Stimulated activated CD8-positive, alpha-beta memory T cell treated with anti-CD3 and anti-CD28 coated beads, Interleukin-15, amount 100 ng/mL, for 4 hours (primary cell): Measurements from ENCODE around the gene FYB2.

Experiments used
- DNase-seq, 2 donors: peaks; one replicate each; pipeline ENCODE4 v3.0.0-alpha.2; 2020; ENCODE audit warnings: low read depth in 2 of 2

FYB2 gene, protein sequence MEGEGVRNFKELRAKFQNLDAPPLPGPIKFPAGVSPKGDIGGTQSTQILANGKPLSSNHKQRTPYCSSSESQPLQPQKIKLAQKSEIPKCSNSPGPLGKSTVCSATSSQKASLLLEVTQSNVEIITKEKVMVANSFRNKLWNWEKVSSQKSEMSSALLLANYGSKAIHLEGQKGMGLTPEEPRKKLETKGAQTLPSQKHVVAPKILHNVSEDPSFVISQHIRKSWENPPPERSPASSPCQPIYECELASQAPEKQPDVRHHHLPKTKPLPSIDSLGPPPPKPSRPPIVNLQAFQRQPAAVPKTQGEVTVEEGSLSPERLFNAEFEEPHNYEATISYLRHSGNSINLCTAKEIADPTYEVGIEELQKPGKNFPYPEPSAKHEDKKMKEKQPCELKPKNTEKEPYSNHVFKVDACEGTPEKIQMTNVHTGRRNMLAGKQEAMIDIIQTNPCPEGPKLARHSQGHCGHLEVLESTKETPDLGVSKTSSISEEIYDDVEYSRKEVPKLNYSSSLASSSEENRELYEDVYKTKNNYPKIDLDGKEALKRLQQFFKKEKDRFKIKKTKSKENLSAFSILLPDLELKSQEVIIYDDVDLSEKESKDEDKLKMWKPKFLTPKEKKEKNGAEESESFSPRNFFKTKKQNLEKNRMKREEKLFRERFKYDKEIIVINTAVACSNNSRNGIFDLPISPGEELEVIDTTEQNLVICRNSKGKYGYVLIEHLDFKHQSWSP

DNA sequence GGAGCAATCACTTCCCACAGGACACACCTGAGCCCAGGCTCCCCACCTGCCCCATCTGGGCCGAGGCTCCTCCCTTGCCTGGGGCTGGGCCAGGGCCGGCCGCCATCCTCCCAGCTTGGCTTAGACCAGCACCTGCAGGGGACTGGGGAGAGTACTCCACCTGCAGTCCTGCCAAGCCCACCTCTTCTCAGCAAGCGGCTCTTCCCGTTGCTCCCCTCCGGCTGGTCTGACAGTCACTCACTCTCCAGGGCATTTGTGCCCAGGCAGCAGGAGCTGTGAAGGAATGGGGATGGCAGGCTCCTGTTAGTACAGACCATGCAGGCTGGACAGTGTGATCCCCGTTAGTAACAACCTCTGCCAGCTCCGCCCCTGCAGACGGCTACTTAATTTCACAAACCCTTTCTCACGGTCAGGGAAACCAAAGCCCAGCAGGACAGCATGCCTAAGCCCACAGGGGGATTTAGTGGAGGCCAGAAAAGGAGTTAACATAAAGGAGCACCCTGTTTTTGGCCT lies at the start of gene FYB2:
Gene FYB2, minus strand, starts transcription at position 18 of the 513 bp plus-strand sequence. CDS start 114 bp downstream, outside the sequence.
- DNase-seq: no peak

DNA sequence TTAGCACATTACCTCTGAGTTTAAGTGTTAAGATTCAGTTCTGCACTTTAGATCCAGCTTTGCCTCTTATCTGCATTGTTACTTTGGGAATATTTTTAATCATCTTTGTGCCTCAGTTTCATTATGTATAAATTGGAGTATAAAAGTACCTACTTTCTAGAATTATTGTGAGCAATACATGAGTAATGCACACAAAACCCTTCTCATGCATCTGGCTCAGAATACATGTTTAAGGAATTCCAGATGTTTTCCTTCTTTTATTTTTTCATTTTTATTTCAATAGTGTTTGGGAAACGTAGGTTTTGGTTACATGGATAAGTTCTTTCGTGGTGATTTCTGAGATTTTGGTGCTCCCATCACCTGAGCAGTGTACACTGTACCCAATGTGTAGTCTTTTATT lies 49.6 kb upstream of the FYB2 start:
- no peak for DNase-seq

DNA sequence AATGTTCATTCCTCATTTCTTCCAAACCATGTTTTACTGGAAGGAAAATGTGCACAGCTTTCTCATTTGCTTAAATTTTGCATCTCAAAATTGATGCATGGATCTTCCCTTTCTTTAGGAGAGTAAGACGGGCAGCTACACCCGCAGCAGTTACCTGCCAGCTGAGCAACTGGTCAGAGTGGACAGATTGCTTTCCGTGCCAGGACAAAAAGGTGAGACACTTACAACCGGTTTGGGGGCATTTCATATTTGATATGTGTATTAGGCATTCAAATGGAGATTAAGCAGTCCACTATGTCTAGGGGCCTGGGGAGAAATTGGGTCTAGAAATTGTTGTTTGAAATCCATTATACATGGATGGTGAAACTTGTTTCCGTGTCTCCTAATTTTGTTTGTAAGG lies 48.3 kb upstream of the FYB2 start:
- DNase-seq: no peak

DNA sequence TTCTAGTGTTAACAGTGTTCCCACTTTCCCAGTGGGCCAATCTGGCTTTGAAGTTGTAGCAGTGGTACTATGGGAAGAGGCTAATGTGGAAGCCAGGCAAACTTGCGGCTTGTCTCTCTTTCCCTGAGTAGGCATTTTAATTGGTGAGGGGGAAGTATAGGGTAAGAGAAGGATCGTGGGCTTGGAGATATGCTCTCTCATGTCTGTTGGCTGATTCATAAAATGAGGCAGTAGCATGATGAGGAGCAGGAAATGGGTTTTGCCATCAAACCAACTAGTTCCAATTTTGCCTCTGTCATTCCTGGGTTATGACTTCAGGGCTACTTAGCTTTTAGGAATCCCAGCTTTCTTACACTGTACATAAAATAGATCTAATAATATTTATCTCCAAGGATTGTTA lies 47.5 kb upstream of the FYB2 start:
- DNase-seq: no peak

DNA sequence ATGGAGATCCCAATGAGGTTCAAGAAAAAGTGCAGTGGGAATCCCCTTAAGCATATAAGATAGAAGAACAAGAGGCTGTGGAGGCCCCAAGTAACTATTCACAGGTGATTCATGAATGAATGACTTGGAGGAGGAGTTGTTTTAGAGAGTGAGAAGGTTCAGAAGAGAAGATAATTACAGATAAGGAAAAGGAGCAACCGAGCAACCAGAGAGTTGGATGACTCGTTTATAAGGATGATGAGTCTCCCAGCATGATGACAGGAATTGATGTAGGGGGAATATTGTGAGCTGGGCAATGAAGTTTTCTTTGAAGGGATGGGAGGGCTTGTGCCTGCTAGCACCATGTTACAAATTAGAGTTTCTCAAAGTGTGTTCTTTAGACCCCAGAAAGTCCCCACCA lies 45.2 kb upstream of the FYB2 start:
- DNase-seq: no peak

DNA sequence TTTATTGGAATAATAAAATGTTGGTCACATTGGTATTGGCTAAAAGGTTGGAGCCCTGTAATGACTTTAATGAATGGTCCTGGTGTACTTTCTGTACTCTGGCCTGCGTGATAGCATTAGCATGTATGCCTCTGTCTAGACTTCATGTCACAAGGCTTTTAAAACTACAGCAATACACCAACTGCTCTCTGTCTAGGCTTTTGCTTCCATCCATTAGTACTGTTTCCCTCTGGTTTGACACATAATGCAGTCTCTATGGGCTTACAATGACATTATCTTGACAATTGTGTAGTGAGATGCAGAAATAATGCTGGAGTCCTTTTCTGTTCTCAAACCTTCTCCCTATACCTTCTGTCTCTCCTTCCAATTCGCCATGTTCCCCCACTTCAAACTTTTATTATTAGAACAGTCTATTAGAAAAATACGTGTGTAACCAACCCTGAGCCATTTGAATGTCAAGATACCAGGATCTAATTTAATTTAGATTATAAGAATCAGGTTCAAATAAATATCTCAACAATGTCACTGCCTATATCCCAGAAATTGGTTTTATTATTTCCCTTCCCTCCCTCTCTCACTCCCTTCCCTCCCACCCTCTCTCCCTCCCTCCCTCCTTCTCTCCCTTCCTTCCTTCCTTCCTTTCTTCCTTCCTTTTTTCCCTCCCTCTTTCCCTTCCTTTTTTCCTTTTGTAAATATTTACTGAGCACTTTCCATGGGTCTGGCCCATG lies 44.2 kb upstream of the FYB2 start:
- DNase-seq: no peak

DNA sequence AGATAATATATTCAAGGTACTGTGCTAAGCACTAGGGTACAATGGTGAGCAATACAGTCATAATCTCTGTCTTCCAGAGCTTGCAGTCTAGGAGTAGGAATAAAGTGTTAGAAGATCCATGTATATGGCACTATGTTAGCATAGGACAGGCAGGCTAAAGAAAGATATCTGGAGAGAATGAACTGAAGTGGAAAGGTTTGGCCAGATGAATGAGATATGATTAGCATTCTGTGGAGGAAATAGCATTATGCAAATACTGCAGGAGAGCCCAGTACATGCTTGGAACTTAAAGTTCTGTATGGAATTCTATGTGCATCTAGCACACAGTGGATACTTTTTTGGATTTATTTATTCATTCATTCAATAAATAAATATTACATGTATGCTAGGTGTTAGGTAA lies 40.1 kb upstream of the FYB2 start:
- no peak for DNase-seq

DNA sequence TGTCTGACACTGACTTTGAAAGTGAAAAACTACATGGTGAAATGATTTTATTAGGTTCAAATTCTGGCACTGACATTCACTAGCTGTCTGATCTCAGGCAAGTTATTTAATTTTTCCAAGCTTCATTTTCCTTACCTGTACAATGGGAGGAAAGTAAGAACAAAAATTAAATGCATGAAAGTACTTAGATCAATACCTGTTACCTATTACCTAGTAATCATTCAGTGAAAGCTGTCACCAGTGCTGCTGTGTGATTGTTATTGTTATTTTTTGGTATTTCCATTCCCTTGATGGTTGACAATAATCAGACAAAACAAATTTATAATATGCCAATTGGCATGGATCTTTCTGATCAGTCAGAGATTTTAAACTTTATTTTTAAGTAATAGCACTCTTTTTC lies 37.0 kb upstream of the FYB2 start:
- DNase-seq: no peak

DNA sequence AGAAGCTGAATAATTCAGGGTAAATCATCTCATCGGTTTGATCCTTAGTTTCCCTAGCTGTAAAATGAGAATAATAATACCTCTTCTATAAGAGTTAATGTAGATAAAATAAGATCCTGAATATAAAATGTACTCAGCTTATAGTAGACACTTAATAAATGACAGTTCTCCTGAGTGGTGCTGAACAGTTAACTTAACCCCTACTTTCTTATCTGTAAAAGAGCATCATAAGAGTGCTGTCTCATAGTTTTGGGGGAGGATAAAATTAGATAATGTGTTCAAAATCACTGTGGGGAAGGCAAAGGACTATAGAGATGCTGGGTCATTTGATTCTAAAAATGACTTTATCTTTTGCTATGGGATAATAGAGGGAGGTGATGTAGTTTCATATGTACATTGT lies 36.0 kb upstream of the FYB2 start:
- DNase-seq: no peak

DNA sequence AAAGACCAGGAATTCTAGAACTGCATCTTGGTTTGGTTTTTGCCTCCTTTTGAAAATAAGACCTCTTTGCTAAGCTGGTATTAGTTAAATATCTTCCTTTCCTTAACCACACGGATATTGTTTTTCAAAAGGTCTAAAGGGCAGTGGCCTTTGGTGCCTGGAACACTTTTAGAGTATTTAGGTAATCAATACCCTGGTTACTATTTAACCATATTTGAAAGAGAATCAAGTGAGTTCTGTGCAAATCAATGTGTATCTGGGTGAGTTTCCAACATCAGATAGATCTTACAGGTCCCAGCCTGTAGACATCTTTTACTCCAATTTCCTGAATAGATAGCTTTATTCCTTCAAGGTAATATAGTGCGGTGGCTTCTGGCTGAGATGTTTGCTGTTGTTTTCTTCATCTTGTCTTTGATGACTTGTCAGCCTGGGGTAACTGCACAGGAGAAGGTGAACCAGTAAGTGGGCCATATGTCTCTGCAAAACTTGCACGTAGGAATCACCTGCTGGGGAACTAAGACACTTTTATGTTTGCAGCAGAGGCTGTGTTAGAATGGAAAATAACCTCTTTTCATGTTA lies 35.4 kb upstream of the FYB2 start, which contains the start of gene C8A:
Gene C8A, plus strand, starts transcription at position 277 of the 579 bp plus-strand sequence. Its CDS starts 105 bp downstream, at position 382.
- no peak for DNase-seq

DNA sequence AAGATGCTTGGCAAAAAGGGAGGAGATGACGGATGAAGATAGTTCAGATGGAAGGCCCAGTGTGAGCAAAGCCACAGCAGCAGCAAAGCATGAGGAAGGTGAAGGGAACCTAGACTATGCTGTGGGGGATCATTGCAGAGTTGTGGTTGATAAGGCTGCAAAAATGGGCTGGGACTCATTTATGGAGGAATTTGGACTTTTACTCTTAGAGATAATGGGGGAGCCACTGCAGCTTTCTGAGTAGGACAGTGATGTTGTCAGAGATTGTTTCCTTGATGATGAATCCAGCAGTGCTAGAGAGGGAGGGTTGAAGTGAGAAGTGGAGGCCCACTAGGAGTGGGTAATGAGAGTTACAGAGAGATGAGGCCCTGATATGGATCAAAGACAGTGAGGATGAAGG lies 33.3 kb upstream of the FYB2 start:
- no peak for DNase-seq

DNA sequence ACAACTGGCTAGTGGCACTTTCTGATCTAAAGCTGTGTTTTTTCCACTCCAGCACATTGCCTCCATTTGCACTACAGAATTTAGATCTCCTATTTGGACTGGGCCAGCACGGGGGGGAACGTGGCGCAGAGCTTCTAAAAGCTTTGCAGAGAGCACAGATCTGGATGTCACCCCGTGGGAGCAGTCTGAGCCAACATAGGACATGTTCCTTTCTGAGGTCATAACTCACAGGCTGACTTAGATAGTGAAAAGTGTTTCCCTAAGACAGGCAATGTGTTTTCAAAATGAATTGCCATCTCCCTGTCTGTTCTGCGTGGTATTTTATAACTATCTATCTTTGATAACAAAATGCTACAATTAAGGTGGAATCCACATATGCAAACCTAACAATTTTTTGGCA lies 31.7 kb upstream of the FYB2 start:
- no peak for DNase-seq

DNA sequence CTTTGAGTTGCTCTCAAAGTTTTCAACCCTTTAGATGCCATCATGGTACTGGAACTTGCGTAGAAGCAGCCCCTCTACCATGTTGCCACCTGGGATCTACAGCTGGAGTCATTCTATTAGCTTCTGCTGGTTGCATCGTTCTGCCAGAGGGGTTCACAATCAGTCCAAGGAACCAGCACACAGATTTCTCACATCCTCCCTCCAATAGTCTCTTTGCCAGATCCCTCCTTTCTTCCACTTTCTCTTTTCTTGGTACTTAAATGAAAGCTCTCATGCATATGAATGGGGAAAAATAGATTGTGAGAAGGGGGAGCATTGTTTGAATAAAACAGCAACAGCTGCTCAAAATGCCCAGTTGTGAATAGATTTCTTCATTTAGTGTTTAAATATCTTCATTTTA lies 31.2 kb upstream of the FYB2 start:
- DNase-seq: no peak

DNA sequence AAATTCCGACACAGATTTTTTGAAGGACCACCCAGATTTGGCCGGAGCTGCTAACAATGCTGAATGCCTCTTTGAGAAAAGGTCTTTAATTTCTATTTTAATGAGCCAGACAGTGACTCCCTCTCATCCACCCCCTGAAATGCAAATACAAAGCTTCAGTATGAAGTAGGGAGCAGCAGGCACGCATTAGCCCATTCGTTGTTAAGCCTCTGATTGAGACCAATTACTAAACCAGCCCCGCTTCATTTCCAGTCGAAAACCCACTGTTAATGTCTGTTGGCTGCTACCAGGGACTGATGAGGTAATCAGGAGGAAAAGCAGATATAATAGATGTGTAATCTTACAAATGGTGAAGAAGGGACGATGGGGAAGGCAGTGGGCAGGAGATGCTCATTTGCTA lies 30.5 kb upstream of the FYB2 start:
- DNase-seq: no peak

DNA sequence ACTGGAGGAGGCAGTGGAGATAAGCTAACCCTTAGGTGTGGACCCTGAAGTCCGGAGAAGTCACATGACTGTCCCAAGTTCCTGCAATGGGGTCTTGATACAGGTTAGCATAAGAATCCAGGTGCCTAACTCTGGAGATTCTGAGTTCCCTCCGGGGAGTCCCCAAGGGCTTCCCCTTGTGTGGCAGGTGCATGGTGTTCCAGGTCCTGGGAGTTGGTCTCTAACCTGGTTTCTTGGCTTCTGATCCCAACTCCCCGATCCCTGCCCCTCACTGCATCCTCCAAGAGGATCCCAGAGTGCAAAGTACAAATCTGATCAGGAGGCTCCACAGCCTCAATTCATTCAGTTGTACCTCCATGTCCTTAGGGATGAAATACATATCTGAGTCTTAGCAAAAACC lies 26.1 kb upstream of the FYB2 start:
- DNase-seq: no peak

DNA sequence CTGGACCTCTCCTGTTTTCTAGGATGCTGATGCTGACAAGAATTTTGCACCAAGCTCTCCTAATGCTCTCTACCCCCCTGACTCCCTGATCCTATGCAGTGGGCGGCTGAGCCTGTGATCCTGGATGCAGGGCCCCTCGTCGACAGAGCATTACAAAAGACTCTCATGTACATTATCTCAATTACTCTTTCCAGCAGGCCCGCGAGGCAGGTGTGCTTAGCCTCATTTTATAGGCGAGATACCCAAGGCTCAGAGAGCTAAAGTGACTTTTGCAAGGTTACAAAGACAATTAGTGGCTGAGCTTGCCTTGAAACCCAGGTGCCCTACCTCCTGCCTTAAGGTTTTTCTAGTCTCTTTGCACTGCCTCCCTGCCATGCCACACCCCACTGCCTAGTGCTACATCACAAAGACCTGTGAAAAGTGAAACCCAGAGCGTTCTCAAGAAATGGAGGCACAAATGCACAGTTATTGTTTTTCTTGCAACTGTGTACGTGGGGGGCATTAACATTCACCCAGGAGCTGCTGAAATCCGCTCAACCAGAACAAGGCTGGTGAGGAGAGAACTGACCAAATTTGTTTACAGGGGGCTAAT lies 25.4 kb upstream of the FYB2 start:
- DNase-seq: no peak

DNA sequence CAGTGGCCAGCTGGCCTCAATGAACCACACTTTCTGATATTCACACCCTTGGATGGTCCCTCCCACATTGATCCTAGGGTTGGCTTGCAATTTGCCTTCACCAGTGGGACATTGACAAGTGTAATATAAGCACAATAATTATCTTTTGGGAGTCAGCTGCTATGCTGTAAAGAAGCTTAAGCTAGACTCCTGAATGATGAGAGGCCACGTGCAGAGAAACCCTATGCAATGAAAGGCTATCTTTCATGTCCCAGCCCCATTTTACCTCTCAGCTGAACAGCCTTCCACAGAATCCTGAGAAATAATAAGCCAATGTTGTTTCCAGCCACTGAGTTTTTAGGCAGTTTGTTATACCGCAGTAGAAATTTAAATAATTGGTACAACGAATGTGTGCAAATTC lies 24.3 kb upstream of the FYB2 start:
- DNase-seq: no peak

DNA sequence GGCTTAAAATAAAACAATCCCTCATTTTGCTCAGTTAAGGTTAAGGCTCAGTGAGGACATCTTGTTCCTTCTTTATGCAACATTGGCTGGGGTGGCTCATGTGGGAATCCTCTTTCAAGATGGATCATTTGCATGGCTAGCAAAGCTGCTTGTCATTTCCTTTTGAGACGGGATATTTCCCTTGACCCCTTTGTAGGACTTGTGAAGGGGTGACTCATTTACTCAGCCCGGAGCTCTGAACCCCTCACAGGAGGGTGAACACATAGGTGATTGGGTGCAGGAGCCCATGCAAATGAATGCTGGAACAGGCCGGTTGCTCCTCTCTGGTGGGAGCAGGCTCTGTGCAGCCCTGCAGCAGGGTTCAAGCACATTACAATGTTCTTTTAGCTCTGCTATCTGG lies 19.6 kb upstream of the FYB2 start:
- DNase-seq: no peak

DNA sequence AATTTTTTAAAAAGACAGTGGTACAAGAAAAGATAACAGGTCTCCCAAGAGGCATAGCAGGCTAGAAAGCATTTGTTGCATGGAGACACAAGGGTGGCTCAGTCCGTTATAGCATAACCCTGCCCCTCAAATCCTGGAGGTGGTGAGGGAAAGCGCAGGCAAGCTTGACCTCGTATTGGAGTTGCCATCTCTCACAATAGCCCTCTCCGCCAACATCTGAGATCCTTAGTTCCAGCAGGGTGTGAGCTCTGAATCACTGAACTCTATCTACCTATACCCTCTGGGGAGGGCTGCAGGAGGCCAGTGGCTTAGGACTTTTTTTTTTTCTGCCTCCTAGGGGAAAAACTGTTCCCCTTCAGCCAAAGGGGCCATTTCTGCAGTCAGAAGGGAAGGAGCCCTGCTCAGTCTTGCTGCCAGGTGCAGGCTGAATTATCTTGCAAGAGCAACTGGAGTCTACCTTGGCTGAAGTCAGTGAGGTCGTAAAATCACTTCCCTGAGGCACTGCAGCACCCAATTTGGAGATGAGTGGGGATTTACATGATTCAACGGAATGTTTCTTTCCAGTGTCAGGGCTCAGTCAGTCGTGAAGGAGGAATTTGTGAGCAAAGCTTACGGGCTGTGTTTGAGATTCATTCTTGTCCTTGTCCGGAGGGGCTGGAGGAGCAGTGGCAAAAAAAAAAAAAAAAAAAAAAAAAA lies 18.2 kb upstream of the FYB2 start:
- DNase-seq: no peak

DNA sequence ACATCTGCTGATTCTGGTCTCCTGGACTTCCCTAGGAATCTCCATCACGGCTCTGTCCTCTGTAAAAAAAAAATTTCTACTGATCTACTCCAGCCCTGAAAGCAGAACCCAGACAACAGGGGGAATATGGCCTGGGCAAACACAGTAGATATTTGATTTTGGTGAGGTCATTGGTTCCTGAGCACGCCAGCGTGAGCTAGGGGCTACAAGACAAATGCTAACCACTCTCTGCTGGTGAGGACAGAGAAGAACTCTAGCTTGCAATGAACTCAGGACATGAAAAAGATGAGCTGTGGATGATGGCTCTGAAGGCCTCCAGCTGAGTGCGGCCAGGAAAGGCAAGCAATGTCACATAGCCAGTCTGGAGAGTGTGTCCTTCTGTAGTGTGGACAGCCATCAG lies 17.2 kb upstream of the FYB2 start:
- no peak for DNase-seq

DNA sequence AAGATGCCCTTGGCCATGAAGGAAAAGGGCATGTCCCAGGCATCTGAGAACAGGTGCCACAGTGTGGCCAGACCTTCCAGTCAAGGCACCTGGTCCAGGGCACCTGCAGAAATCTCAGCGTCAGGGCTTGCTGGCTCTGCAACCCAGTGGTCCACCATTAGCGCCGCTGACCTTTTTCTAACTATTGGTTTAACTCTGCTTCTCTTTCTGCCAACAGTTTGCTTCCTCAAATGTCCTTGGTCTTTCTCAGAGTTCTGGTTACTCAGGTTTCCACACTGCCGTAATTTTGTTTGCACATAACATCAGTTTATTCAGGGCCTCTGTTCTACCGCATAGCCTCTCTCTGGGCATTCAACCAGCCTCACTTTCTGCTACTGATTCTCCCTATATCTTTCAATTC lies 16.5 kb upstream of the FYB2 start:
- no peak for DNase-seq
